ENCODE measurements around the gene SLC5A10.

DNA sequence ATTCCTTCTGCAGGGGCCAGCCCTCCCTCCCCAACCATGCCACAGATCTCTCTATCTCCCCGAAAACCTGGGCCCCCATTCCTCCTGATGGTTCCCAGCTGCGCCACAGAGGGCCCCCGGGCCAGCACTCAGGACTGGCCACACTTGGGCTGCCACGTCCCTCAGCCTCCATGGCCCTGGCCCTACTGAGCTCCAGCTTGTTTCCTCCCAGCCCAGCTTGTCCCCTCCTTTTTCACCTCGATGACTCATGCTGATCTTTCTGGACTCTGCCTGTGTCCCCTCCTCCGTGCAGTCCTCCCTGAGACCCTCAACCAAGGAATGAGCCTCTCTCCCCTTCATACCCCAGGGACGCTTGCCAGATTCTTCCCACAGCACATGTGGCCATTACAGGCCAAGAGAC is 63.5 kb downstream of the SLC5A10 start:
- TF ChIP-seq POLR2A (IDR thresholded peaks at IDR 0.05): no peak
- TF ChIP-seq POLR2AphosphoS5 (IDR thresholded peaks at IDR 0.05): no peak
- TF ChIP-seq, protein P1, sequence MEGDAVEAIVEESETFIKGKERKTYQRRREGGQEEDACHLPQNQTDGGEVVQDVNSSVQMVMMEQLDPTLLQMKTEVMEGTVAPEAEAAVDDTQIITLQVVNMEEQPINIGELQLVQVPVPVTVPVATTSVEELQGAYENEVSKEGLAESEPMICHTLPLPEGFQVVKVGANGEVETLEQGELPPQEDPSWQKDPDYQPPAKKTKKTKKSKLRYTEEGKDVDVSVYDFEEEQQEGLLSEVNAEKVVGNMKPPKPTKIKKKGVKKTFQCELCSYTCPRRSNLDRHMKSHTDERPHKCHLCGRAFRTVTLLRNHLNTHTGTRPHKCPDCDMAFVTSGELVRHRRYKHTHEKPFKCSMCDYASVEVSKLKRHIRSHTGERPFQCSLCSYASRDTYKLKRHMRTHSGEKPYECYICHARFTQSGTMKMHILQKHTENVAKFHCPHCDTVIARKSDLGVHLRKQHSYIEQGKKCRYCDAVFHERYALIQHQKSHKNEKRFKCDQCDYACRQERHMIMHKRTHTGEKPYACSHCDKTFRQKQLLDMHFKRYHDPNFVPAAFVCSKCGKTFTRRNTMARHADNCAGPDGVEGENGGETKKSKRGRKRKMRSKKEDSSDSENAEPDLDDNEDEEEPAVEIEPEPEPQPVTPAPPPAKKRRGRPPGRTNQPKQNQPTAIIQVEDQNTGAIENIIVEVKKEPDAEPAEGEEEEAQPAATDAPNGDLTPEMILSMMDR (IDR thresholded peaks at IDR 0.05): no peak
- no peak for TF ChIP-seq EP300 (IDR thresholded peaks at IDR 0.05)
